Osteocyte (in vitro differentiated cells): ENCODE measurements around the gene MIF4GD. TPM values are rescaled to one million over a fixed set of nuclear protein-coding genes. Genes with fewer than 3 reads are reported as not detected.
A peak's percentile ranks its signal among the peaks of the same experiment; 100 is the strongest.

Experiments
- DNase-seq: peaks from one replicate; pipeline ENCODE4 v3.0.0; 2021; ENCODE audit warnings: mixed read lengths; ENCODE audit not compliant: unreplicated experiment; ENCODE audit errors: extremely low spot score
- H3K27ac Mint-ChIP-seq: one replicate; pipeline ENCODE4 v1.8.0; 2021; ENCODE audit warnings: mild to moderate bottlenecking, mixed read lengths; ENCODE audit not compliant: unreplicated experiment
- H3K27me3 Mint-ChIP-seq: one replicate; pipeline ENCODE4 v1.8.0; 2021; ENCODE audit warnings: mixed read lengths; ENCODE audit not compliant: unreplicated experiment
- H3K36me3 Mint-ChIP-seq: one replicate; pipeline ENCODE4 v1.8.0; 2021; ENCODE audit warnings: mixed read lengths; ENCODE audit not compliant: unreplicated experiment
- H3K4me1 Mint-ChIP-seq: one replicate; pipeline ENCODE4 v1.8.0; 2021; ENCODE audit warnings: mixed read lengths; ENCODE audit not compliant: unreplicated experiment
- H3K4me3 Mint-ChIP-seq: one replicate; pipeline ENCODE4 v1.8.0; 2021; ENCODE audit warnings: mild to moderate bottlenecking, moderate library complexity, mixed read lengths; ENCODE audit not compliant: unreplicated experiment
- H3K9me3 Mint-ChIP-seq: one replicate; pipeline ENCODE4 v1.8.0; 2021; ENCODE audit warnings: mixed read lengths; ENCODE audit not compliant: unreplicated experiment
- CTCF ChIP-seq: fragments of 200-600 bp; sonication (generic); IDR thresholded peaks from 2 replicates; pipeline ENCODE4 v1.5.0; 2021; ENCODE audit warnings: antibody characterized with exemption, mild to moderate bottlenecking, moderate library complexity
- total RNA-seq: library from RNA; stranded (reverse); gene quantifications from 2 replicates; pipeline ENCODE4 v1.2.1, GENCODE V29; 2021

The MIF4GD gene
- total RNA-seq, 1 donor from 2014 or later: 25.4 TPM

DNA sequence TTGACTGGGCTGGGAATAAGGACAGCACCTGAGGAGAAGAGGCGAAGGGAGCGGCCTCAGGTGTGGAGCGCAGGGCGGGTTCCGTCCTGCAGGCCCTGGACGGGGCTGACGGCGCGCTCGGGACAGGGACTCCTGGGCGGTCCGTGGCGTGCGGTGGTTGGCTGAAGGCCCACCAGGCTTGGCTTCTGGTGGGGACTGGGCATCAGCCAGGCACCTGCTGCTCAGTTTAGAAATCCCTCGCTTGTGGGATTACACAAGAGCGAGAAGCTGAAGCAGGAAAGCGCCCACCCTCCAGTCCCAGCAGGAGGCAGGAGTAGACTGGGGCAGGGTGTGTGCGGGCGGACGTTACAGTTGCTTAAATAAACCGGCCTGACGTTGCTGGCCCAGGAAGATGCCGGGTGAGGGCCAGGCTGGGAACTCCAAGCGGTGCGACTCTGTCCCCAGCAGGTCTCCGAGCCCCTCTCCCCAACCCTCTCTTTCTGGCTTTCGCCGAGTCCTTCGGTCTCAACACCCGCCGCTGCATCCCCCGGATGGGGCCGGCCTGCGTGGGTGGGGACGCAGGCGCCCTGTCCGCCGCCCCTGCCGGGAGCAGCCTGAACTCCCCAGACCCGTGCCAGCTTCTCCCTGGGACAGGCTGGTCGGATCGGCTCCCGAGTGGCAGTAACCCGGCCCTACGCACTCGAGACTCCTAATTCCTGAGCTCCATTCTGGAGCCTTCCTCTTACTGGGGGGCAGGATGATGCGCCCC is 639 bp downstream of the MIF4GD start:
- H3K4me1 Mint-ChIP-seq: peaks cover 16% of the 10 kb centered on the region
- H3K27ac Mint-ChIP-seq: peak overlapping the region; percentile 84
- H3K27me3 Mint-ChIP-seq: no peaks in the 10 kb centered on the region
- peaks cover 8% of the 10 kb centered on the region for H3K36me3 Mint-ChIP-seq
- H3K4me3 Mint-ChIP-seq: peak overlapping the region; percentile 81
- no peaks in the 10 kb centered on the region for H3K9me3 Mint-ChIP-seq
- TF ChIP-seq CTCF: peak; percentile 41
- DNase-seq: peak; percentile 89

GRCh38 chr17:75269844-75270217 is 1.2 kb downstream of the MIF4GD start:
- Mint-ChIP-seq H3K36me3 (peaks cover 9% of the 10 kb centered on the region), H3K27ac (peak overlapping the region; percentile 84), H3K27me3 (no peaks in the 10 kb centered on the region), H3K9me3 (no peaks in the 10 kb centered on the region), H3K4me3 (peak overlapping the region; percentile 81), H3K4me1 (peaks cover 16% of the 10 kb centered on the region)
- no peak for DNase-seq
- TF ChIP-seq CTCF: no peak

DNA sequence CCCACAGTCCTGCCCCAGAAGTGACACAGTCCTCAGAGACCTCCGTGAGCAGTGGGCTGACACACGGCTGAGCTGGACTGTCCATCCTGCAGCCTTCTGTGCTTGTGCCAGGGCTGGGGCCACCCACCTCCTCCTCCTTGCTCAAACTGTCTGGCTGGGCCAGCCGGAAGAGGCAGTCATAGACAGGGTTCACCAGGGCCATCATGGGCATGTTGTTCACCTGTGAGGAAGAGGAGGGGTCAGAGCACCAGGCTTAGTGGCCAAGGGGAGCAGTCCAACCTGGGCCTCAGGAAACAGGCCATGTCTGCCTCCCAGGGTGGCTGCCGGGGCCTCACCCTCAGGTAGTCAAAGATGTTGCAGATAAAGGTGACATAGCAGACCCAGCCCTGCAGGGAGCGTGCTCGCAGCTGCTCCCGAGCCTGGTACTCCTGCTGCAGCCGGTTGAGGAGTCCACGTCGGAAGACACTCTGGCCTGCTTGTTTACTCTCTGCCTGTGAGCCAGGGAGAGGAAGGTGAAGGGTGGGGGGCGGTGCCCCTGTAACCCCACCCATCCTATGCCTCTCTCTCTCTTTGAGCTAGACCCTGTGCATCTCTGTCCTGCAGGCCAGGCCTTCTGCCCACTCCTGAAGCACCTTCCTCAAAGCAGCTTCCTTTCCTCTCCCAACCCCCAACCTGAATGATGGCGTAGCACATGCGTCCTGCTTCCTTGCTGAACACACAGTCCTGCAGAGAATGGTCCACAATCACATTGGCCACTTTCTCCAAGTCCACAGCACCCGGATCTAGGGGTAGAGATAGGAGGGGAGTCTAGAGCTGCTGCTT is 3.4 kb downstream of the MIF4GD start:
- DNase-seq: no peak
- H3K9me3 Mint-ChIP-seq: no peaks in the 10 kb centered on the region
- no peaks in the 10 kb centered on the region for H3K27me3 Mint-ChIP-seq
- H3K27ac Mint-ChIP-seq: no peak overlapping the region
- H3K4me3 Mint-ChIP-seq: no peak overlapping the region
- H3K36me3 Mint-ChIP-seq: peaks cover 13% of the 10 kb centered on the region
- H3K4me1 Mint-ChIP-seq: peaks cover 21% of the 10 kb centered on the region
- no peak for TF ChIP-seq CTCF

DNA sequence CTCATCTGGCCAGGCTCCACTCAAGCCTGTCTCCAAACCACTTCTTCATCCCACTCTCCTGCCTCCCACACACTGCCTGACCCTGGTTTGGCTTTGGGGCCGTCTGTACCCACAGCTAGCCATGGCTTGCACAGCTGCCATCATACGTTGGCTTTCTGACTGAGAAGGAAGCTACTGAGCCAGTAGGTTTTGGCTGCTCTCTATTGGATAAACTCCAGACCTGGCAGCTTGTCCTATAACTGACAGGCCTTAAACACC is 3.9 kb downstream of the MIF4GD start:
- peaks cover 27% of the 10 kb centered on the region for H3K4me1 Mint-ChIP-seq
- H3K4me3 Mint-ChIP-seq: no peak overlapping the region
- DNase-seq: no peak
- H3K27me3 Mint-ChIP-seq: no peaks in the 10 kb centered on the region
- H3K36me3 Mint-ChIP-seq: peaks cover 13% of the 10 kb centered on the region
- no peak for TF ChIP-seq CTCF
- H3K27ac Mint-ChIP-seq: no peak overlapping the region
- no peaks in the 10 kb centered on the region for H3K9me3 Mint-ChIP-seq
